ENCODE data around the gene POC1A.
A peak's percentile ranks its signal among the peaks of the same experiment; 100 is the strongest.

The POC1A gene

DNA sequence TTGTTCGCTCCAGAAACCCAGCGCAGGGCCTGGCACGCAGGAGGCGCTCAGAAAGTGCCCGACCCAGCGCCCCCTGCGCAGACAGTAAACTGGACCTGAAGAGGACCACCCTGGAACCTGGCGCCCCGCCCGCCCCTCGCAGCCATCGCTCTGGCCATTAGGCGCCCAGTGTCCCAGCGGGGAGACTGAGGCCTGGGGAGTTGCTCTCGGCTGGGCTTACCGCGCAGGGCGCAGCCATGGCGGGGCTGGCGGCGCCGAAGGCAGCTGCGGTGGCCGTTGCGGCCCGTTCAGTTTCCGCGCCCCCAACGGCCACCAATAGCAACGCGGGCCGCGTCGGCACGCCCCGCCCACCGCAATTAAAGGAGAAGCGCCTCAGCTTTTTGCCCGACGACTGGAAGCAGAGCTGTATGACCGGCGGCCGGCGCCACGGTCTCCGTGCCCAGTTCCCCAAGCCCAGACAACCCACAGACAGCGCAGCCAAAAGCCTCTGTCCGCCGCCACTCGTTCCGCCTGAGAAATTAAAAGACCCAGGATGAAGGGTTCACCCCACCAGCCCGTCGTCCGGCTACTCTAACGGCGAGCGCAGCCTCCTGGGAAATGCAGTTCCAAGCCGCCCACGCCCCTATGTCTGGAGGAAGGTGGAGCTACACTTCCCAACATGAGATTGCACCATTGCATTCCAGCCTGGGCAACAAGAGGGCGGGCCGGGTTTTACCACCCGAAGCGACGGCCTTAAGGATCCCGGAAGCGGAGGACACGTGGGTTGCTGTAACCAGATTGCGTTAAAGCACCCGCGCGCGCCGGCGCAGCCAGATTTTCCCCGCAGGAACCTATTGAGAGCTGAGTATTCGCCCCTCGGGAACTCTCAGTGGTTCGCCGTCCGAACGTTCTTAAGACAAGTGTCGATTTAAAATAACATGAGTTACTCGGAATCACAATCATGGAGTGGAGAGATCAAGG lies at the start of gene POC1A:
Gene POC1A (minus strand): TSS at position 289 of the 960 bp plus-strand sequence. CDS start 51 bp downstream, at position 238.
- peak; percentile 99 for DNase-seq

DNA sequence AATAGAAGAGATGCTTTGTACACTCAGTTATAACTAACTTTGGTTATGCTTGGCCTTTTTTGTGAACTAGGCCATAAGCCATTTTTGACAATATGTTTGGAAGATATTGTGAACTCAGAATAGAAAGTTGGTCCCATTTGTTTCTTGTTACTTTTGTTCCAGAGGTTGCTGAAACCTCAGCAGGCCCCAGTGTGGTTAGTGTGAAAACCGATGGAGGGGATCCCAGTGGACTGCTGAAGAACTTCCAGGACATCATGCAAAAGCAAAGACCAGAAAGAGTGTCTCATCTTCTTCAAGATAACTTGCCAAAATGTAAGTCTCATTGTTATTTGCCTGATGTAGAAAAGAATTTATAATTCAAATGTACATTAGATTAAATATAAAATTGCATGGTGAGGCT lies 49.5 kb upstream of the POC1A start:
- no peak for DNase-seq

DNA sequence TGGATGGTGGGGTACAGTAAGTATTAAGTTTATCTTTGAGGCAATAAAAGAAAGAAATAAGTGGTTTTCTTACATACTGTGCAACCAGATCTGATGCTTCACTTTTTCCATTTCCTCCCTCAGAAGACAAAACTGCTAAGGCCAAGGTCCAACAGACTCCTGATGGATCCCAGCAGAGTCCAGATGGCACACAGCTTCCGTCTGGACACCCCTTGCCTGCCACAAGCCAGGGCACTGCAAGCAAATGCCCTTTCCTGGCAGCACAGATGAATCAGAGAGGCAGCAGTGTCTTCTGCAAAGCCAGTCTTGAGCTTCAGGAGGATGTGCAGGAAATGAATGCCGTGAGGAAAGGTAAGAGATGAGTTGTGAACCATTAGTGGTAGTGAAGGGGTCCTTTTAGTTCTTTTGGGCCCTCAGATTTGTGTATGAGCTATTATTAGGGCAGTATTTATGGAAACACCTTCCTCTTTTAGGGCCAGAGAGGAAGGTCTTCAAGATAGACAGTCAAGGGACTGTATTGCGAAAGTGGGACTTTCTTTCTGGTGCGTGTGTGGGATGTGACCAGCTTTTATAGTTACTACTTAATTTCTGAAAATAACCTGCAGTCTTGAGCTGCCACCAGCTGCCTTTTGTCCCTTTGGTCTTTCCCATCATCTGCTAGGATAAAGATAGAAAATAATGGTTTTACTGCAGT lies 48.3 kb upstream of the POC1A start:
- DNase-seq = peak; percentile 70

DNA sequence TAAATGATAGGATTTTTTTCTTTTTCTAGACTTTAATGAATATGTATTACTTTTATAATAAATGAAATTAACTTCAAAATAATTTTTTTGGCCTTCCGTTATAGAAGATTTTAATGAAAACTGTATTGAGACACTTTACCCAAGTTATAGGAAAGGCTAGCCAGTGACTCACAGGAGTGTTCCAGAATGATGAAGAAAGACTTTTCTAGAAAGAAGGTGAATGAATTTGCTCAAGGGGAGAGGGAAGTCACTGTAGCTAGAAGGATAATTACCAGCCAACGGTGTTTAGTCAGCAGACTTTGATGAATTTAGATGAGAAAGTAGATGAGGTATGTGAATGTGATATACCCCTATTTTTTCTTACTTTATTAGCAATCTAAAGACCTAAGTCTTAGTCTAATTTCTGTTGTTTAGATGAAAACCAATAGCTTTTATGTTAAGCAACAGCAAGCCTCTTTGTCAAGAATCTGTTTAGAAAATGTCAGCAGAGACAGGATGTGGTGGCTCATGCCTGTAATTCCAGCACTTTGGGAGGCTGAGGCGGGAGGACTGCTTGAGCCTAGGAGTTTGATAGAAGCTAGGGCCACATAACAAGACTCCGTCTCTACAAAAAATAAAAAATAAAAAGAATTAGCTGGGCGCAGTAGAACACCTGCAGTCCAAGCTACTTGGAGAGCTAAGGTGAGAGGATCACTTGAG lies 46.9 kb upstream of the POC1A start:
- DNase-seq = no peak

DNA sequence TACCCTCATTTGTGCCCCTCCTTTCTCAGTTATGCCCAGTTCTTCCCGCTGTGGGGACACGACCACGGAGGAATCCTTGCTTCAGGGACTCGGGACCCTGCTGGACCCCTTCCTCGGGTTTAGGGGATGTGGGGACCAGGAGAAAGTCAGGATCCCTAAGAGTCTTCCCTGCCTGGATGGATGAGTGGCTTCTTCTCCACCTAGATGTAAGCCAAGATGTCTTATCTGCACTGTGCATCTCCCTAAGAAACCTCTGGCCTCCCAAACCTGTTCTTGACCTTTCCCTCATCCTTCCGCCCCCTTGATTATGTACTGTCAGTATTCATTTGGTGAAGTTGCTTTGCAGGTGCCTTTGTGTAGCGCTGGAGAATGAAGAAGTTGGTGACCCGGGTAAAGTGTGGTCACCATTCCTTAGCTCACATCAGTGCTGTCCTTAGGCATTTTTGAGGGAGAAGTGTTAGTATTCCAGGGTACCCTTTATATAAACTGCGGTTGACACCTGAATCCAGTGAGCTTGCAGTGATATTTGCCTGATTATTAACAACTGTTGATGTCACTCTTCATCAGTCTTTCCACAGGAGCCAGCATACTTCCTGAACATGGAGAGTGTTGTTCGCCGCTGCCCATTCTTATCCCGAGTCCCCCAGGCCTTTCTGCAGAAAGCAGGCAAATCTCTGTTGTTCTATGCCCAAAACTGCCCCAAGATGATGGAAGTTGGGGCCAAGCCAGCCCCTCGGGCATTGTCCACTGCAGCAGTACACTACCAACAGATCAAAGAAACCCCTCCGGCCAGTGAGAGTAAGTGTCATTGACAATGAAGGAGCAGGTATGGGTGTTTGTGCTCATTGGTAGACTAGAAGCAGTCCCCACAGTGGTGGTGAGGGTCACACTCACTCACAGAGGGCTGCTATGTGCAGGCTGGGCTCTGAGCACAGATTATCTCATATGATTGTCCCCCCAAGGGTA lies 44.7 kb upstream of the POC1A start:
- no peak for DNase-seq

DNA sequence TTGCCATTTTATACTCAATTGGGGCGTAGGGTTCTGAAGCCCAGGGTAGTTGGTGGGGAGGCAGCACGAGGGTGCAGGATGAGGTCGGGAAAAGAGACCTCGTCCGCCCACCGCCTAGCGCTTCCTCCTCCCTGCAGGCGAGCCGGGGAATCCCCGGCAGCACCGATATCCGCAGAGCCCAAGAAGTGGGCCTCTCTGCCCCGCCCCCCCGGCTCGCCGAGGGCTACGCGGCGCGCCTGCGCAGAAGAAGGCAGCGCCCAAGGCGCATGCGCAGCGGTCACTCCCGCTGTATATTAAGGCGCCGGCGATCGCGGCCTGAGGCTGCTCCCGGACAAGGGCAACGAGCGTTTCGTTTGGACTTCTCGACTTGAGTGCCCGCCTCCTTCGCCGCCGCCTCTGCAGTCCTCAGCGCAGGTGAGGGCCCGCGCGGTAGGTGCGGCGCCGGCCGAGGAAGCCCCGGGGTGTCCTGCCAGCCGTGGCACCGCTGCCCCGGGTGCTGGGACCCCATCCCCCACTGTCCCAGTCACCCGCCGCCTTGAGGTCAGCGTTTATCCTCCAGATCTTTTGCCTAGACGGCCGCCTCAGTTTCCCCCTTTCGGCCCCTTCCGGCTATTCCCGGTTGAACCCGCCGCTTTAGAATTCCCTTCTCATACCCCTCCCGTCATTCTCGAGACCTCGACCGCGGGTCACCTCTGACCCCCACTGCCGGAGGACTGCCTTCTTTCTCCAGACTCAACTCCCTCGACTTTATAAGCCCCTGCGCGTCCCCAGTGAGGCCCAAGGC lies 43.8 kb upstream of the POC1A start, which contains the start of gene ALAS1:
Gene ALAS1 (plus strand): TSS at position 319 of the 784 bp plus-strand sequence. CDS start 1,082 bp downstream, outside the sequence.
- peak; percentile 97 for DNase-seq

DNA sequence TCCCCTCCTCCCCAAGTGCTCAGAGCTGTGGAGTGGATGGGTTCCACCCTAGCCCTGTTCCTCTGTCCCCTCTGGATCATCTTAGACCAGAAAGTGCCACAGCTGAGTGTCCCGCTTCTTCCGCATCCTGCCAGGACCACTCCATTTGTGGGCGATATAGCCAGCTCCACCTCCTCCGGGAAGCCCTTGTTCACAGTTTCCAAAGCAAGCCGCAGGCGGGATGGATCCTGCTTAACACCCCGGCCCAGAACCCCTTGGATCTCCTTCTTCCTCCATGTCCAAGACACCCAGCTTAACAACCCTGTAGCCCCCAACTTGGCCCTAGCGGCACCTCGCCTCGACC lies 43.2 kb upstream of the POC1A start:
- DNase-seq = no peak

DNA sequence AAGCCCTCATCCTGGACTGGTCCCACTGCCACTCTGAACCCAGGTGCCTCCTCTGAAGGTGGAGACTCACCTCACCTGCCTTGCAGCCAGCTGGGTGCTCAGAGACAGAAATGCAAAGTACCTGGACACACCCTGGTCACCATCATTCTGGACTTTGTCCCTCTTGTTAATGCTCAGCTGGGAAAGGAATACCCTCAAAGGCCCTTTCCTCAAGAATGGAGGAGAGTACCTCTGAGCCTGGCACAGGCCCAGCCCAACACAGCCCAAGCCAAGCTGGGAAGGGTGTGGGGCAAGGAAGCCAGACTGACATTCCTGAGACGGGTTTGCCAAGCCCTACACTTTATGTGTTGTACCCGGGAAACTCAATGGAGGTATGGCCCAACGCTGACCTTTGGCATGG lies 42.8 kb upstream of the POC1A start:
- DNase-seq = no peak

DNA sequence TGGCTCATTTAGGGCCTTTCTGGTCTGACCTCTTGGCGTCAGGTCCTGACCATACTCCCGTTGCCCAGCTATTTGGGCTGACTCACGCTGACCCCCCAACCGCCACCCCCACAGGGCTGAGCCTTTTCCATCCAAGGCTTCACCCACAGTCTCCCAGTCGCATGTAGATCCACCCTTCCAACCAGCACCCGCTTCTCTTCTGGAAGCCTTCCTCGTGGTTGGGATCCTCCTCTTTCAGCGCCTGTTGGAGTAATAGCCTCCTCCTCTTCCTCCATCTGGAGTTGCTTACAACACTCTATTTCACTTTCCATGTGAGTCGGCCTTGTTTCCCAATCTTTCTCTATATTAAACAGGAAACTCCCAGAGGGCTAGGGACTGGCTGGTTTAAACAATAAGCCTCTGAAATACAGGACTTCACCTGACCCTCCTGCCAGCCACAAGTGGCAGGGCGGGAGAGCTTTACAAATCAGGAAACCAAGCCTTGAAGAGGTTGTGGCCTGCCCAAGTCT lies 41.7 kb upstream of the POC1A start:
- peak; percentile 23 for DNase-seq

DNA sequence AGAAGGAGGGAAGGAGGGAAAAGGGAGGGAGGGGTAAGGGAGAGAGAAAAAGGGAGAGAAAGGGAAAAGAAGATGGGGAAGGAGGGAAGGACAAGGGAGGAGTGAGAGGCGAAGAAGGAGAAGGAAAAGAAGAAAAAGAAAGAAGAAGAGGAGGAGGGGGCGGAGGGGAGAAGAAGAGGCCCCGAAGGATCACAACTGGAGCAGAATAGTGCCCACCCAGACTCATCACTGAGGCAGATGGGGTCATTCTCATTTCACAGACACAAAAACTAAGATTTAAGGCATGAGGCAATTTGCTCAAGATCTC lies 41.0 kb upstream of the POC1A start:
- DNase-seq = no peak

DNA sequence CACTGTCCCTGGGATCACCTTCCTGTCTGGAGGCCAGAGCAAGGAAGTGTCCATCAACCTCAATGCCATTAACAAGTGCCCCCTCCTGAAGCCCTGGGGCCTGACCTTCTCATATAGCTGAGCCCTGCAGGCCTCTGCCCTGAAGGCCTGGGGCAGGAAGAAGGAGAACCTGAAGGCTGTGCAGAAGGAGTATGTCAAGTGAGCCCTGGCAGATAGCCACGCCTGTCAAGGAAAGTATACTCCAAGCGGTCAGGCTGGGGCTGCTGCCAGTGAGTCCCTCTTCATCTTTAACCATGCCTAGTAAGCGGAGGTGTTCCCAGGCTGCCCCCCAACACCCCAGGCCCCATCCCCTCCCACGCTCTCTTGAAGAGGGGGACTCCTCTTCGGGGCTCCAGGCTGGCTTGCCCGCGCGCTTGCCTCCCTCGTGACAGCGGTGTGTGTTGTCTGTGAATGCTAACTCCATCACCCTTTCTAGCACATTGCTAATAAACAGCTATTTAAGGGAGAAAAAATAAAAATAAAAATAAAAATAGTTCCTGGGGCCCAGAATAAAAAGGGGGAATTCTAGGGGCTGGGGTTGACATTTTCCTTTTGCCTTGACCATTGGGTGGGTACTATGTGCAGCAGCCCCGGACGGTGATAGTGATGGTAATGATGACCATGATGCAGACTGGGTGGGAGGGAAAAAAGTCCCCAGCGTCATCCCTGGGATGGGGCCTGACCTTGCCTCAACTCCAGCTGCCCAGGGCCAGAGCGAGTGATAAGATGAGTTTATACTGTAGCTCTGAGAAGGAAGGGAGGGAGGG lies 40.5 kb upstream of the POC1A start:
- DNase-seq = no peak

DNA sequence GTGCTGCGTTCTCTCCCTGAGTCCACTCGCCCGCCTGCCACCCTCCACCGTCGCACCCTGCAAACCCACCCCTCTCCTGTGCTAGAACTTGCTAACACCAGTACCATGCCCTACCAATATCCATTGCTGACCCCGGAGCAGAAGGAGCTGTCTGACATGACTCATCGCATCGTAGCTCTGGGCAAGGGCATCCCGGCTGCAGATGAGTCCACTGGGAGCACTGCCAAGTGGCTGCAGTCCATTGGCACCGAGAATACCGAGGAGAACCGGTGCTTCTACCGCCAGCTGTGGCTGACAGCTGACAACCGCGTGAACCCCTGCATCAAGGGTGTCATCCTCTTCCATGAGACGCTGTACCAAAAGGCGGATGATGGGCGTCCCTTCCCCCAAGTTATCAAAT lies 38.8 kb upstream of the POC1A start:
- DNase-seq = no peak

DNA sequence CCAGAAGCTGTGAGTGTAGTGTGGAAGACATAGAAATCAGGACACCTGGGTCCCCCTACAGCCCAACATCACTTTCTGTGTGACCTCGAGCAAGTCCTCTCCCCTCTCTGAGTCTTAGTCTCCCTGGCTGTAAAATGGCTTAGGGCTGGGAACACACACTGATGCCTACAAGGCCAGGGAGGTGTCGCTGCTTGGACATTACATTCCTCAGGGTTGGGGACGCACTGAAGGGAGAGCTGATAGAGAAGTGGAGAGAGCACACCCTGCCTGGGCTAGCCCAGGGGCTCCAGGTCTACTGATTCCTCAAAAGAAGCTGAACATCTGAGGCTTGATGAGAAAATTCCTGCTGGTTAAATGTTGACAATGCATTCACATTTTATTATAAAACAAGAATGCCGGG lies 37.4 kb upstream of the POC1A start:
- DNase-seq = no peak

DNA sequence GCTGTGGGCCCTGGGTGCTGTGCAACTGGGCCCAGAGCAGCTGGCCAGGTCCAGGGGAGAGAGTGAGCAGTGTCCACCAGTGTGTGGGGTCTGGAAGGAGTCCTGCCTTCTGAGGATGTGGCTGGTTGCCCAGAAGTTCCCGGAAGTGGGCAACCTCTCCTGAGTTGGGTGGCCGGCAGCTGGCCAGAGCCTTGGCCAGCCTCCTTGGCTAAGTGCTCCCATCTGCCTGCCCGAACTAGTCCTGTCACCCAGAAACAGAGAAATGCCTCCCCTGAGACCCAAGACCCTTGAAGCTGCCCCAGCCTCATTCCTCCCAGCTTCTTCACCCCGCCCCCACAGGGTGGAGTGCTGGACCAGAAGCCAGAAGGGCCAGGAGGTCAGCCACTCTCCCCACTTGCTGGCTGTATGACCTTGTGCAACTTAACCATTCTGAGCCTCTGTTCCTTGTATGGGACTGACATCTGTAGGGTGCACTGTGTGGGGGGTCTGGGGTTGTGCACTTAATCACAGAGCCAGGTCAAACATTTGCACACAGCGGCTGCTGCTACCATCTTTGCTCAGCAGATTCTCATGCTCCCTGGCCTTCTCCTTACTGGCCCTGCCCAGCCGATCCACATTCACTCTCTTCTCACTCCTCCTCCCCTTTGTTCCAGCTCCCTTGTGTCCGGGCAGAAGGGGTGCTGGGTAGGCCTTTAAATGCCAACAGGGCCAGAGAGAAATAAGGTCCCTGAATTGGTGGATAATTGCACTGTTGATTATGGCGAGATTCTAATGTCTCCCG lies 36.3 kb upstream of the POC1A start:
- no peak for DNase-seq

DNA sequence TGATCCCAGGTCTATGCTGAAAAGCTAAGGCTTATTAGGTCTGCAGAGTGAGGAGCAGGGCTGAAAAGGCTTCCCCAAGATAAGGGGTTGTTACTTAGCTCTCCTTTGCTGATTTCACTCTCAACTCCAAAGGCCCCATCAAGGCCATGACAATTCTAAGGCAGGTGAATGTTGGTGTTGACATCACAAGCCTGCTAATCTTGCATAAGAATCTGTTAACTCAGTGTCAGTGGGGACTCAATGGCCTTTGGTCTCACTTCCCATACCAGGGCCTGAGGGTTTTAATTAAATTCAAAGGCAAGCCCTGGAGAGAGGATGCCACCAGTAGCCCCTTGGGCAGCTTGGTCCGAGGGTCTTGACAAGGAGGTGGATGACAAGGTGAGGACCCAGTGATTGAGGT lies 34.3 kb upstream of the POC1A start:
- peak; percentile 54 for DNase-seq

DNA sequence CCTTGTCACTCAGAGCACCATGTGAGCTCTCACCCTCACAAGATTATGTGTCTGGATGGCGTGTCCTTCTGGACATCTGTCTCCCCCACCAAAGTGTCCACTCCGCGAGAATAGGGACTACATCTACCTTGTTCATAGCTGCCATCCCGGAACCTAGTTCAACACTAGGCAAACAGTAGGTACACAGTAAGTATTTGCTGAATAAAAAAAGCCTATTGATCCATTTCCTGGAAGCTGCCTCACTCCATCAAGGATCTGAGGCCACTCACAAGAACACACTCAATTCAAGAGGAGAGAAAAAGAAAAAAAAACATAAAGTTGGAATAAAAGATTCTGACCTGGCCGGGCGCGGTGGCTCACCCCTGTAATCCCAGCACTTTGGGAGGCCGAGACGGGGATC lies 32.5 kb upstream of the POC1A start:
- no peak for DNase-seq

DNA sequence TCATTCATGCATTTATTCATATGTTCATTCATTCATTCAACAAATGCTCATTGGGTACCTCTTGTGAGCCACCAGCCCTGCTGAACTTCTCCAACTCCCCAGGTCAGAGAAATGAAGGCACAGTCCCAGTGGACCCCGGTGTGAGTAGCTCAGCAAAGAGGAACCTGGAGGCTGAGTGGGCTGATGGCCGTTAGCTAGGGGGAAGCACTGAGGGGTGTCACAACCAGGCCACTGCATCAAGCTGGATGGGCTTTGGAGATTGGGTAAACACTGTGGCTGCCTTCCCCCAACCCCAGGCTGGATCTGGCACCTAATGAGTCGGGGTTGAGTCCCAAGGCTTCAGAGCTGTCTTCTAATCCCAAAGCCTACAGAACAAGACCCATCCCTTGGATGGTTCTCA lies 31.6 kb upstream of the POC1A start:
- DNase-seq = peak; percentile 87

DNA sequence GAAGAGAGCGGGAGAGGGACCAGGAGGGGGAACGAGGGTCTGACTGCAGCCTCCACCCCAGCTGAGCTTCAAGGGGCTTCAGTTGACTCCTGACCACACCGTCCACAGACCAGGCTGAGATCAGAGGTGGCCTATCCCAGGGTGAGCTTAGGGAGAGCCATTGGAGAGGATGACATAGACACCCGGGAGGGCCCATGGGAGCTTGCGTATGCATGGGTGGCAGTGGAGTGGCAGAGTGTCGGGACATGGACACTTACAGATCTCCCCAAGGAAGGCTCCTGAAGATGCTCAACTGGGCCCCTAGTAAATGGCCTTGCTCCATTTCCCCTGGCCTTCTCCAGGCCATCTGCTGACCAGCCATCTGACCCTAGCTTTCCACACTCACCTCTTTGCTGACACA lies 31.1 kb upstream of the POC1A start:
- DNase-seq = no peak

DNA sequence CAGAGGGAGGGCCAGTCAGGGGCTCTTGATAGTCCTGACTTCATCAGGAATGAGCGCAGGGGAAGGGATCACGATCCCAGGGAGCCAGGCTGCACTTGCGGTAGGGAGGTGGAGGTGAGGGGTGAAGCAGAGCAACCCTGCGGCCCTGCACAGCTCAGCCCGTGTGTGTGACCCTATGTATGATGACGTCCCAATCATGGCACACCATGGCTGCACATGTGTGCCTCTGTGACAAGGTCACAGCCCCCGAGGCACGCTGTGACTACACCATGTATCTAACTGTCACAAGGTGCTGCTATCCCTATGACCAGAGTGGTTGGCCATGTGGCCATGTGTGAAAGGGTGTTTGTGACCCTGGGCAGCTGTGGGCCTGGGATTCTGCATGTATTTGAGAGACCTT lies 30.5 kb upstream of the POC1A start:
- no peak for DNase-seq

Measured in hematopoietic multipotent progenitor cell treated with erythropoietin and hydrocortisone succinate and interleukin-3 and kit ligand, for 4 days (in vitro differentiated cells).